Uterus (tissue), 4 donors: ENCODE results near the gene GATA2. TPM values are rescaled to one million over a fixed set of nuclear protein-coding genes. Genes with fewer than 3 reads are reported as not detected.

Experiments
- DNase-seq, 2 donors: peaks; one replicate each; pipeline ENCODE4 v3.0.0-alpha.2; 2019 to 2020
- H3K27ac ChIP-seq, 2 donors: fragments of 200-600 bp; sonication (generic); 1 replicate in 1 of 2; 2 replicates in 1 of 2; pipeline ENCODE4 v1.5.1; 2016 to 2018
- H3K27me3 ChIP-seq, 2 donors: fragments of 200-600 bp; sonication (generic); one replicate each; pipeline ENCODE4 v1.5.1; 2018 to 2019; ENCODE audit warnings: control low read depth in 1 of 2
- H3K36me3 ChIP-seq, 2 donors: fragments of 200-600 bp; sonication (generic); one replicate each; pipeline ENCODE4 v1.5.1; 2019; ENCODE audit warnings: control low read depth in 1 of 2
- H3K4me1 ChIP-seq, 2 donors: fragments of 200-600 bp; sonication (generic); one replicate each; pipeline ENCODE4 v1.5.1; 2018 to 2019; ENCODE audit warnings: control low read depth in 1 of 2
- H3K4me3 ChIP-seq, 2 donors: fragments of 200-600 bp; sonication (generic); 1 replicate in 1 of 2; 2 replicates in 1 of 2; pipeline ENCODE4 v1.5.1; 2018 to 2019; ENCODE audit warnings: mild to moderate bottlenecking in 1 of 2
- H3K9me3 ChIP-seq, 2 donors: fragments of 200-600 bp; sonication (generic); one replicate each; pipeline ENCODE4 v1.5.1; 2019; ENCODE audit warnings: control low read depth in 1 of 2
- CTCF ChIP-seq, 4 experiments: fragments of 200-600 bp in 2 of 4; fragments of 450-650 bp in 2 of 4; sonication (generic) in 2 of 4; IDR thresholded peaks; one replicate each; pipeline ENCODE4 v1.5.1; 2016 to 2019; ENCODE audit warnings: antibody characterized with exemption in 4 of 4, mild to moderate bottlenecking in 2 of 4, moderate library complexity in 1 of 4
- POLR2A ChIP-seq, 2 donors: fragments of 450-650 bp; IDR thresholded peaks; one replicate each; pipeline ENCODE4 v1.6.1; 2016; ENCODE audit warnings: antibody characterized with exemption in 2 of 2, mild to moderate bottlenecking in 1 of 2, moderate library complexity in 1 of 2
- intact Hi-C: fragments of 100-400 bp; cut with DNase I; formaldehyde crosslinking; loops from one replicate; pipeline ENCODE4 v1.15.1; 2023; ENCODE audit warnings: low total_unique reads
- total RNA-seq, 4 donors: library from RNA; depleted of rRNA in 3 of 4; stranded (reverse); fragments of >200 nt in 3 of 4; gene quantifications; one replicate each; pipeline versions ENCODE4 v1.1.0 to v1.2.4, GENCODE V29; 2014 to 2023
- donor health status: DM: yes; HTN: yes; CAD: no.

Gene GATA2
- total RNA-seq, 4 donors from 2014 or later = 30.9 to 171 (median 52.5) TPM

- H3K9me3 ChIP-seq = no peaks in the 10 kb centered on the region
- intact Hi-C loops = no loop called here
- no peak overlapping the region for H3K4me3 ChIP-seq
- no peaks in the 10 kb centered on the region for H3K27me3 ChIP-seq
- TF ChIP-seq CTCF (IDR thresholded peaks at IDR 0.05) = no peak
- no peak for DNase-seq
- no peak overlapping the region for H3K27ac ChIP-seq
- no peaks in the 10 kb centered on the region for H3K36me3 ChIP-seq
- H3K4me1 ChIP-seq = no peaks in the 10 kb centered on the region
Measured at GRCh38 chr3:128505771-128506170, 12.8 kb upstream of the GATA2 start.

GRCh38 chr3:128504963-128505730, 12.1 kb upstream of the GATA2 start:
- no peak overlapping the region for H3K4me3 ChIP-seq
- no peak for DNase-seq
- TF ChIP-seq CTCF (IDR thresholded peaks at IDR 0.05) (no peak), POLR2A (IDR thresholded peaks at IDR 0.05) (no peak)
- H3K9me3 ChIP-seq = no peaks in the 10 kb centered on the region
- H3K4me1 ChIP-seq = no peaks in the 10 kb centered on the region
- intact Hi-C loops = no loop called here
- H3K27ac ChIP-seq = no peak overlapping the region
- no peaks in the 10 kb centered on the region for H3K36me3 ChIP-seq
- H3K27me3 ChIP-seq = no peaks in the 10 kb centered on the region

- Histone ChIP-seq H3K4me1 (no peaks in the 10 kb centered on the region), H3K36me3 (no peaks in the 10 kb centered on the region), H3K27me3 (no peaks in the 10 kb centered on the region), H3K27ac (no peak overlapping the region), H3K9me3 (no peaks in the 10 kb centered on the region), H3K4me3 (no peak overlapping the region)
- no peak for DNase-seq
- intact Hi-C loops = no loop called here
- TF ChIP-seq POLR2A (IDR thresholded peaks at IDR 0.05) = no peak
- no peak for TF ChIP-seq CTCF (IDR thresholded peaks at IDR 0.05)
Measured at GRCh38 chr3:128504533-128504915, 11.5 kb upstream of the GATA2 start.

- intact Hi-C loops = no loop called here
- no peak for TF ChIP-seq CTCF (IDR thresholded peaks at IDR 0.05)
- TF ChIP-seq POLR2A (IDR thresholded peaks at IDR 0.05) = no peak
- no peaks in the 10 kb centered on the region for H3K4me1 ChIP-seq
- no peaks in the 10 kb centered on the region for H3K36me3 ChIP-seq
- H3K4me3 ChIP-seq = no peak overlapping the region
- no peaks in the 10 kb centered on the region for H3K27me3 ChIP-seq
- no peak for DNase-seq
- no peaks in the 10 kb centered on the region for H3K9me3 ChIP-seq
- H3K27ac ChIP-seq = no peak overlapping the region
Measured at GRCh38 chr3:128503751-128504532, 10.9 kb upstream of the GATA2 start.

GRCh38 chr3:128503164-128503651, 10.2 kb upstream of the GATA2 start:
- Histone ChIP-seq H3K4me3 (no peak overlapping the region), H3K27me3 (no peaks in the 10 kb centered on the region), H3K27ac (no peak overlapping the region), H3K36me3 (no peaks in the 10 kb centered on the region), H3K9me3 (no peaks in the 10 kb centered on the region), H3K4me1 (no peaks in the 10 kb centered on the region)
- intact Hi-C loops = no loop called here
- no peak for DNase-seq
- TF ChIP-seq CTCF (IDR thresholded peaks at IDR 0.05) (peak in 1 of 4 experiments; percentile 15), POLR2A (IDR thresholded peaks at IDR 0.05) (no peak)
